Right kidney (tissue), 1 donor: ENCODE results near the gene DAB1.

Source experiments
- DNase-seq: peaks from one replicate; pipeline ENCODE4 v3.0.0-alpha.2; 2016

Gene DAB1

GRCh38 chr1:57316291-57316690 is 107.6 kb downstream of the DAB1 start:
- DNase-seq: no peak

DNA sequence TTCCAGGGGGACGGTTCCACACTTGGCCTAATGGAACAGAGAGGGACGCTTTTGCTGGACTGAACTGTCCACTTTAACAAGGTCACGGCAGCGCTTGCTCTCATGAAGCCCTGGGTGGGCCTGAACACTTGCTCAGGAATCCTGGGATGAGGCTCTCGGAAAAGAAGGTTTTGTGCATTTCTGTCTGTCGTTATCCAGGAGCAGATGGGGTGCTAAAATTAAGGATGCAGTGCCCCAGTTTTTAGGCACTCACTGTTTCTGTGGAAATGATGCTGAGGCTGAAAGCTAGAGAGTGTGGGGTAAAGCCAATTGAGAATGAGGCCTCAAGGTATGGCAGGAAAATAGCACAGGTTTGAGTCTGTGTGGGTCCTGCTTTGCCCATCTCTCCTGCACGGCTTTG is 111.0 kb downstream of the DAB1 start:
- DNase-seq: no peak

DNA sequence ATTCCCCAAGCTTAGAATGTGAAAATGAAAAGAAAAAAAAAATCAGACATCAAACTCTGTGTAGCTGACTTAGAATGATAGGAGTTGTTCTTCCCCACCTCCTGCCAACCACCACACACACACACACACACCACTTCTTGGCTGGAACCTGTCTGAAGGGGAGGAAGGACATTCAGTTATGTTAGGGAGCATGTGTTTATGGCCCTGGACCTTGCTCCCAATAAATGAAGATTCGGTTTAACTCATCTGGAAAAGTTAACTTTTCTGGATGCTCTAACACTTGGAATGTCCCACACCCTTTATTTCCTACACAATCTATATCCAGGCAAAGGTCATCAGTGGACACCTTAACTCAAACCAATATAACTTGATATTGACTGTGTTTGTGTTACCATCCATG is 112.4 kb downstream of the DAB1 start:
- no peak for DNase-seq

DNA sequence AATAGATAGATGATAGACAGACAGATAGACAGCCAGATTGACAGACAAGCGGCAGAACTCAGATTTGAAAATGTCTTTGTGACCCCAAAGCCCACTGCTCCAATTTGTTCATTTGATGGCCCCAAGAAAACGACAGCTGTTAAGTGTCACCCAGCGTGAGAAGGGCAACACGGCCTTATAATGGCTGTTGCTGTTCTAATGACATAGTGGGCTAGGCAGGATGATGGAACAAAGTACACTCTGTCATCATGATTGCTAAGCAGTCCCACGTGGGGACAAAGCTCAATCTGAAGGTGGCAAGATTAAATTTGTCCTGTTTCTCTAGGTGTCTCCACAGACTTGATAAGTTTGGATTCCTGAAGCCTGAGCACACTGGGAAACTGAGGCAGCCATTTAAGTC is 112.9 kb downstream of the DAB1 start:
- DNase-seq: no peak

DNA sequence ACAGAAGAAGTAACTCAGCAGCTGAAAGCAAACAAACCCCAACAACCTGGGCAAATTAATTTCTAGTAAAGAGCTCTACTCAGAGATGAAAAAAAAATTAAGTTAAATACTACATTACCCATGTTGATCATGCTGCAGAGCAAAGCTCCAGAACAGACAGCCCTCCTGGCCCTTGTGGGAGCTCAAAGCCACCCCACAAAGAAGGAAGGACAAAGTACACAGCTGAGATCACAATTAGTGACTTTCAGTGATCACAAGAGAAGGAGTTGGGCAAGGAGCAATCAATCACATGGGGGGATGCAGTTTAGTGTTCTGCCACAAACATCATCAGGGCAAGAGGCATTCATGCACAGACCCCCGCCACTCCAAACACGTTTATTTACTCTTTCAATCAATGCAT is 114.2 kb downstream of the DAB1 start:
- DNase-seq: no peak

GRCh38 chr1:57307392-57308170 is 116.3 kb downstream of the DAB1 start:
- no peak for DNase-seq

- no peak for DNase-seq
Measured at GRCh38 chr1:57304591-57304990, 119.3 kb downstream of the DAB1 start.

DNA sequence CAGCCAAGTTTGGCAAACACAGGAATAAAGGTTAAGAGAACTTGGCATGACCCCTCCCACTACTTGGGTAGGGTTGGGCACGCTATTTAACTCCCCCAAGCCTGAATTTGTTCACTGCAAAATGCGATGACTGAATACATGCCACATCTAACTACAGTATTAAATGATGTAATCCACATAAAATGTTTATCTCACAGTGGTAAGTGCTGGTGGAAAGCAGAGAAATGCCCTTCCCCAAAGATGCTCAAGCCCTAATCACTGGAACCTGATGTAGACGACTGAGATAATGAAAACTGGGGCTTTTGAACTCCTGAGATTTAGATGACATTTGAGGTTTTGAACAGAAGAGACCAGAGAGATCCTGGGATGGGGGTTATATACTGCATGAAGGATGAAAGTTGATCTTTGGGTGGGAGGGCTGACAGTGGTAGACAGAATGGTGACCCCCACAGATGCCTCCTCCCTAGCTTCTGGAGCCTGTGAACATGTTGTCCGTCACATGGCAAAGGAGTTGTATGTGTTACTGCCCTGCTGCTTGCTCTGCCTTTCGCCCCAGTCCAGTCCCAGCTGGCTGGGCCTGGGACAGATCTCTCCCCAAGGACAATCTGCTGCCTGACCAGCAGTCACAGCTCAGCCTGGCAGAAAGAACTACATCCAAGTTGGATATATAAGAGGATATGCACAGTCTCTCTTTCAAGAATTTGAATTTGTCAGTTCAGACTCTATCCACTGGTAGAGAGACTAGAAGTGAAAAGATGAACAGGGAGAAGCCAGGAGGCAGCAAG is 120.9 kb downstream of the DAB1 start:
- DNase-seq: no peak

DNA sequence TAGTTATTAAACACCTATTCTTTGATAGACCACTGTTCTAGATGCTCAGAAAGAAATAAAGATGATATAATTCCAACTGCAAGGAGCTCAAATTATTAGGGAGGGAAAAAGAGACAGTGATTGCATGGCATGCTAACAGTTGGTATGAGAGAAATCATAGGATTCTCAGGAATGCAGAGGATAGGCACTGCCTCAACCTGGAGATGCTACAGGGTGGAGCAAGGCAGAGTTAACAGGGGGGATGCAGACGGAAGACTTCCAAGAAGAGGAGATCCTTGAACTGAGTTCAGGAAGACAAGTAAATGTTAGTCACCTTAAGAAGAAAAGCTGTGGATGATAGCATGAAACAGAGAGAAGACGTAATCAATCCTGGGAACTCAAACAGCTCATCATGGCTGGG is 123.7 kb downstream of the DAB1 start:
- DNase-seq: no peak

DNA sequence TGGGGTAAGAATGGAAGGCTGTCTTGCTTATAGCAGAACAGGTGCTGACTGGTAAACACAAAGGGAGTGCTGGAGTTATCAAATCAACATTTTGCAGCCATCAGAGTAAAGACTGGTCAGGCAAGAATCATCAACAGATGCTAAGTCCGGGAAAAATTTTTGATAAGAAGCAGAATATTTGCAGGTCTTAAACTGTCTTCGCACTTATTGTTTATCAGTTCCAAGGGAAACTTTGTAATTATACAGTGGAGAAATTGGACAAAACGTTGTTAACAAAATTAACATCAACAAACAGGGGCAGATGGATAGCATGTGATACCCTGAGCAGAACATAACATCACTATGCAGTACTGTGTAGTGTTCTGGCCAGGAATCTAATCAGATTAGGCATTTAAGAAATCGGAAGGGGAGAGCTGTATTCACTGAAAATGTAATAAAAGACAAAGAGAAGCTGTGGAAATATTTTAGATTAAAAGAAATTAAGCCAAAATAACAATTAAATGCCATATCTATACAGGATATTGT is 127.1 kb downstream of the DAB1 start:
- DNase-seq: no peak

GRCh38 chr1:57295326-57295725 is 128.5 kb downstream of the DAB1 start:
- DNase-seq: no peak

GRCh38 chr1:57294177-57294576 is 129.7 kb downstream of the DAB1 start:
- DNase-seq: no peak

GRCh38 chr1:57293214-57293613 is 130.6 kb downstream of the DAB1 start:
- no peak for DNase-seq

GRCh38 chr1:57289781-57290180 is 134.1 kb downstream of the DAB1 start:
- DNase-seq: no peak

DNA sequence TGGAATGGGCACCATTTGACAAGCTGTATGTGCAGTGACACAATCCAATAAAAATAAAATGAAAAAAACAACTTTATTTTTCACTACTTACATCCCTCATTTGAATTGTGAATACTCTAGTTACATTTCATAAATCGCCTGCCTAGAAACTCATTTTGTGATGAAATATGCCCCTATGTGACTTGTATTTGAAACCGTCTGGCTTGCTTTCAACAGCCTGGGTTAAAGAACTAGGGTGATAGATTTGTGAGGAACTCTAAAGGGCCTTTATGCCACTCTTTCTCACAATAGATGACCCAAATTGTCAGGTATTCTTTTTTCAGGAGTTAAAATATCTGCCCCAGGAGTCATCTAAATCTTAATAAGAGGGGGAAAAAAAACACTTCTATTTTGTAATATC is 137.9 kb downstream of the DAB1 start:
- DNase-seq: no peak

DNA sequence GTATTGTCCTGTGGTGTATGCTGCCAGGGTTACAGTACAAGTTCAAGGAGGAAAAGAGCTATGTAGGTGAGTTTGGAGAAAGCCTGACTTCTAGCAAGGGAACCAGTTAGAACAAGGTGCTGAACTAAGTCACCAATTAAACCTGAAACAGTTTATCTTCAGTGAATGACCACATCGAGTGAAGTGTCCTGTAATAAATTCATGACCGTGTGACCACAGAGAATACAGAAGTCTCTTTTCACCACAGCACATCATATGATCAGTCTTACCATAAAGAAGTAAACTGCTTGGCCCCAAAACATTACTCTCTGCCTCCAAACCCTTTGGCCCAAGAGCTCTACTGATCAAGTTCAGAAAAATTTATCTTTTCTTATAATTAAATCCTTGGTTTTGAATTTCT is 141.4 kb downstream of the DAB1 start:
- no peak for DNase-seq

DNA sequence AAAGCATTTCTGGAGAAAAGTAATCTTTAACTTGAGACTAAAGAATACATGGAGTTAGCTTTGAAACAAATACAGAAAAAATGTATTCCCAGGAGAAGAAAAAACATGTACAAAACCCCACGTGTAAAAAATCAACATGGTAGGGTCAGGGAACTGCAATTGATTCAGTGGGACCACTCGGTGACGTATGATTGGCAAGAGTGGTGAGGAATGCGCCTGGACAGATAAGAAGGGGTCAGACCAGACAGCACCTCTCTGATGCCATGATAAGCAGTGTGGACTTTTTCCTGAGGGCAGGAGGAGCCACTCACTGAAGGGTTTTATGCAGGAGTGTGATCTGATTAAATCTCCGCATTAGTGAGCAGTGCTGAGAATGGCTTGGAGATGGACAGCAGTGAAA is 142.5 kb downstream of the DAB1 start:
- no peak for DNase-seq

DNA sequence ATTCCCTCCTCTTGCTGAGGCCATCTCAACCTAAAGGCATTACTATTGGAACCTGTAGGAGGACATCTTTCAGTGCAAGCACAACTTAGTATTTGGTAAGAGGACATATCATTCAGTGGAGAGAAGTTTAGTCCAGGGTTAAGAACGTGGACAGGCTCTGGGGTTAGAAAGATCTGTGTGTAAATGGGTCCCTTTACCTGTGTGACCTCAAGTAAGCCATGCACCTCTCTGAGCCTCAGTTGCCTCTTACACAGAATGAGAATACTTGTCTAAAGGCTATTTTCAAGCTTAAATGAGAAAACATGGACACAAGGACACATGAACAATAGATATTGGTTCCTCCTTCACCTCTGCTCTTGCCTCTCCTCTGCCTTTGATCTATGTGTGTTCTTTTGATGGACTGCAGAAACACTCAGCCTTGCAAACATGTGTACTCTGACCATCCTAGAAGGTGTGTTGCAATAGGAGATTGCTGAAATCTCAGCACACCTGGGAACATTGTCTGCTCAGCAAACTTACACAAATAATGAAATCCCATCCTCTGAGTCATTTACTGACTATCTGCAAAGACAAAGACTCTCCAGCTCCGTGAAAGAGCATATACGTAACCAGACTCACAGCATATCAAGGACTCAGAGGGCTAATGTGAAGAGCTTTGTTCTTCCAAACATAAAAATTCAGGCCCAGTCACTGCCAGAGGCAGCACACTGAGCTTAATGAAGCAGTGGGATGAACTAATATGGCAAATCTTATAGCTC is 143.8 kb downstream of the DAB1 start:
- no peak for DNase-seq

DNA sequence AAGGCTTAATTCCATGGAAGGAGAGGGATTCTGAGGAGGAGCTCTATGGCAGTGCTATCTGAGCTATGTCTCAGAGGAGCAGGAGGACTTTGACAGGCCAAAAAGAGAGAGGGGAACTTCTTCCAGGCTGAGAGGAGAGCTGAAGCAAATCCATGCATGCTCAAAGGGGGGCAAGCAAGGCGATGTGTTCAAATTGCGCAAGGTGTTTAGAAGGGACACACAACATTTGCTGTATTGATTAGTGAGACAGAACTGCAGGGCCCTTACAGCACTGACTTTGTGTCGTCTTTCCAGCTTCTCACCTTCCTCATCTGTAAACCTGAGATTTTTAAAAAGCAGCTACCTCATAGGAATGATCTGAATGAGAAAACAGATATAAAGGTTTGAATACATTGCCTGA is 145.3 kb downstream of the DAB1 start:
- DNase-seq: no peak

GRCh38 chr1:57277681-57278080 is 146.2 kb downstream of the DAB1 start:
- DNase-seq: no peak

- no peak for DNase-seq
Measured at GRCh38 chr1:57276918-57277317, 146.9 kb downstream of the DAB1 start.

GRCh38 chr1:57272601-57273000 is 151.3 kb downstream of the DAB1 start:
- DNase-seq: no peak

DNA sequence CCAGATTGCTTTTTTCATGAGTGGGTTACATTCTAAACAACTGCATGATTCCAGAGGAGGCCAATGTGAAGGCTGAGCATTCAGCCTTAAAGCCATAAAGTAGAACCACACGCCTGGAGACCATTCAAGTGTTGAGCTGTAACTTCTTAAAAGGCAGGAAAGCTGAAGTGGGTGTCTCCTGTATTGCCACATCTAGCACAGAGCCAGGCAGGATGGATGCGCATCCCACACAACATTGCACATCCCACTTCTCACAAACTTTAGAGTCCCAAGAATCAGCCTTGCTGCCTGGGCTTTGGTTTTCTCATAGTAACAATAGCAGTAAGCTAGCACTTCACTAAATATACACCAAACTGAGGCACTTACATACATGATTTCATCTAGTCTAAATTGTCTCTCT is 151.7 kb downstream of the DAB1 start:
- DNase-seq: no peak
